ENCODE measurements around the gene APOL3. TPM values are rescaled to one million over a fixed set of nuclear protein-coding genes. Genes with fewer than 3 reads are reported as not detected.

The APOL3 gene
- total RNA-seq, 1 experiment from 2014 or later = not detected

DNA sequence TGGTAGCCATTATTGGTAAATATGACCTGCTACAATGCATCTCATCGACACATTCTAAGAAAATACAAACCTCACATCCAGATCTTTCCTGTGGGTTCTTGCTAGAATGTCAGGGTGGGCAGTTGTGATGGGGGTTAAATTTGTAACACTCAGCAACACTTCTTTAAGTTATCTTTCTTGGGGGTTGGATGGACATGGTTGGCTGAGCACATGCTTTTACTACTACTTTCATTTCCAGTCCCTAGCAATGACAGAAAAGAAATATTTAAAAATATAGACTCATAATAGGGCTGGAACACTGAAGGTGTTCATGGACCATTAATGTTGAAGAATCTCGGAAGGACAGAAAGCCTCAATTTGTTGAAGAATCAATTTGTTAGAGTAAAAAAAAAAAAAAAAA, 57.6 kb downstream of the APOL3 start:
- Histone ChIP-seq H3K56ac (ENCODE audit: insufficient read length, low read depth, low read length) (no peak overlapping the region), H3K23me2 (ENCODE audit: insufficient read length, low read depth, low read length, poor library complexity, severe bottlenecking) (no peaks in the 10 kb centered on the region), H3K4me2 (ENCODE audit: insufficient read depth, insufficient read length, low read length) (no peak overlapping the region), H3K4ac (ENCODE audit: low read depth, low read length) (no peak overlapping the region), H2BK20ac (ENCODE audit: low read depth, low read length, poor library complexity, severe bottlenecking) (no peak overlapping the region), H3K18ac (ENCODE audit: insufficient read length, low read depth, low read length) (no peak overlapping the region), H3K27me3 (ENCODE audit: insufficient read depth, low read length) (no peaks in the 10 kb centered on the region), H3K27ac (ENCODE audit: insufficient read length, low read depth, low read length) (no peak overlapping the region), H3K23ac (ENCODE audit: insufficient read length, low read depth, low read length) (no peak overlapping the region), H3K9ac (ENCODE audit: extremely low read depth, insufficient read length, low read length) (no peak overlapping the region), H3K9me3 (ENCODE audit: control insufficient read depth, low read depth, low read length) (no peaks in the 10 kb centered on the region), H4K8ac (replicated peaks; ENCODE audit: insufficient read length, low read depth, low read length) (no peak overlapping the region), H4K5ac (ENCODE audit: insufficient read length, low read depth, low read length) (no peak overlapping the region), H2BK120ac (ENCODE audit: low read depth, low read length, poor library complexity, severe bottlenecking) (no peak overlapping the region), H2AK5ac (ENCODE audit: insufficient read length, low read length) (no peak overlapping the region), H3K79me1 (ENCODE audit: insufficient read depth, low read depth, low read length, poor library complexity, severe bottlenecking) (no peaks in the 10 kb centered on the region), H2BK15ac (ENCODE audit: low read depth, low read length) (no peak overlapping the region), H4K20me1 (ENCODE audit: control insufficient read depth, insufficient read depth, insufficient read length) (no peaks in the 10 kb centered on the region), H3K14ac (ENCODE audit: insufficient read depth, low read length) (no peak overlapping the region), H4K91ac (ENCODE audit: insufficient read length, low read depth, low read length) (no peak overlapping the region), H2BK5ac (ENCODE audit: insufficient read length, low read length) (no peak overlapping the region), H2BK12ac (ENCODE audit: insufficient read length, low read depth, low read length) (no peak overlapping the region), H2AFZ (ENCODE audit: low read length) (no peak overlapping the region), H3K4me1 (ENCODE audit: insufficient read depth, low read length) (no peaks in the 10 kb centered on the region), H3K79me2 (ENCODE audit: insufficient read depth, low read length) (no peaks in the 10 kb centered on the region), H3T11ph (ENCODE audit: low read length) (no peak overlapping the region)
- H3K4me1 Mint-ChIP-seq = peaks cover 5 to 11% of the 10 kb centered on the region in 2 experiments; a peak in 3 of 4 replicates
- H3K36me3 Mint-ChIP-seq (ENCODE audit: insufficient read depth in 1 of 3, low read depth in 3 of 3) = peaks cover 0 to 5% (median 0%) of the 10 kb centered on the region in 3 experiments; a peak in 1 of 7 replicates
- WGBS (ENCODE audit: extremely low coverage, insufficient read length, low lambda C conversion rate) = no CpG with 5 or more reads among the region's 2 CpGs
- H3K9me3 Mint-ChIP-seq = peaks cover 7 to 8% of the 10 kb centered on the region in 2 experiments; a peak in 3 of 5 replicates
- TF ChIP-seq, protein P1, sequence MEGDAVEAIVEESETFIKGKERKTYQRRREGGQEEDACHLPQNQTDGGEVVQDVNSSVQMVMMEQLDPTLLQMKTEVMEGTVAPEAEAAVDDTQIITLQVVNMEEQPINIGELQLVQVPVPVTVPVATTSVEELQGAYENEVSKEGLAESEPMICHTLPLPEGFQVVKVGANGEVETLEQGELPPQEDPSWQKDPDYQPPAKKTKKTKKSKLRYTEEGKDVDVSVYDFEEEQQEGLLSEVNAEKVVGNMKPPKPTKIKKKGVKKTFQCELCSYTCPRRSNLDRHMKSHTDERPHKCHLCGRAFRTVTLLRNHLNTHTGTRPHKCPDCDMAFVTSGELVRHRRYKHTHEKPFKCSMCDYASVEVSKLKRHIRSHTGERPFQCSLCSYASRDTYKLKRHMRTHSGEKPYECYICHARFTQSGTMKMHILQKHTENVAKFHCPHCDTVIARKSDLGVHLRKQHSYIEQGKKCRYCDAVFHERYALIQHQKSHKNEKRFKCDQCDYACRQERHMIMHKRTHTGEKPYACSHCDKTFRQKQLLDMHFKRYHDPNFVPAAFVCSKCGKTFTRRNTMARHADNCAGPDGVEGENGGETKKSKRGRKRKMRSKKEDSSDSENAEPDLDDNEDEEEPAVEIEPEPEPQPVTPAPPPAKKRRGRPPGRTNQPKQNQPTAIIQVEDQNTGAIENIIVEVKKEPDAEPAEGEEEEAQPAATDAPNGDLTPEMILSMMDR (conservative IDR thresholded peaks at IDR 0.05) = no peak
- DNase-seq = no peak
- no peaks in the 10 kb centered on the region for H3K27me3 Mint-ChIP-seq (ENCODE audit: low read depth)
- no peak overlapping the region for H3K4me3 Mint-ChIP-seq
- H3K27ac Mint-ChIP-seq = no peak overlapping the region
